GM10266 (cell line): ENCODE data around the gene EVA1A.

Experiments used
- DNase-seq: peaks from one replicate; pipeline ENCODE4 v3.0.0; 2012; ENCODE audit errors: extremely low spot score
- TF ChIP-seq, protein P1 (sequence below): IDR thresholded peaks from 2 replicates; pipeline ENCODE4 v1.5.1; 2012; ENCODE audit warnings: mild to moderate bottlenecking, low read depth; ENCODE audit not compliant: control insufficient read depth, insufficient read depth; ENCODE audit errors: missing control alignments

The EVA1A gene

DNA sequence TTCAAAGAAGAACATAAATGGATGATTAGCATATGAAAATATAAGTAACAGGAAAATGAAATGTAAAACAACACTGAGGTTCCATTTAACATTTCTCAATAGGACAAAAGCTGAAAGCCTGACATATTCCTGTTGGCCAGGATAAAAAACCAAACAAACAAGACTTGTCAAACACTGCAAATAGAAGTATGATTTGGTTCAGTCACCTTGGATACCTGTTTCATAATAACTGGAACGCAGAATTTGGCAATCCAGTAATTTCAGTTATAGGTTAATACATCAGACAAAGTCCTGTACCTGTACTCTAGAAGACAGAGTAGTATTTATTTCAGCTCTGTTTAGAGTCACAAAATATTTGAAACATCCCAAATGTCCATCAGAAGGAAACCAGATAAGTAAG is 16.5 kb upstream of the EVA1A start:
- no peak for DNase-seq
- TF ChIP-seq, protein P1, sequence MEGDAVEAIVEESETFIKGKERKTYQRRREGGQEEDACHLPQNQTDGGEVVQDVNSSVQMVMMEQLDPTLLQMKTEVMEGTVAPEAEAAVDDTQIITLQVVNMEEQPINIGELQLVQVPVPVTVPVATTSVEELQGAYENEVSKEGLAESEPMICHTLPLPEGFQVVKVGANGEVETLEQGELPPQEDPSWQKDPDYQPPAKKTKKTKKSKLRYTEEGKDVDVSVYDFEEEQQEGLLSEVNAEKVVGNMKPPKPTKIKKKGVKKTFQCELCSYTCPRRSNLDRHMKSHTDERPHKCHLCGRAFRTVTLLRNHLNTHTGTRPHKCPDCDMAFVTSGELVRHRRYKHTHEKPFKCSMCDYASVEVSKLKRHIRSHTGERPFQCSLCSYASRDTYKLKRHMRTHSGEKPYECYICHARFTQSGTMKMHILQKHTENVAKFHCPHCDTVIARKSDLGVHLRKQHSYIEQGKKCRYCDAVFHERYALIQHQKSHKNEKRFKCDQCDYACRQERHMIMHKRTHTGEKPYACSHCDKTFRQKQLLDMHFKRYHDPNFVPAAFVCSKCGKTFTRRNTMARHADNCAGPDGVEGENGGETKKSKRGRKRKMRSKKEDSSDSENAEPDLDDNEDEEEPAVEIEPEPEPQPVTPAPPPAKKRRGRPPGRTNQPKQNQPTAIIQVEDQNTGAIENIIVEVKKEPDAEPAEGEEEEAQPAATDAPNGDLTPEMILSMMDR, result no peak

DNA sequence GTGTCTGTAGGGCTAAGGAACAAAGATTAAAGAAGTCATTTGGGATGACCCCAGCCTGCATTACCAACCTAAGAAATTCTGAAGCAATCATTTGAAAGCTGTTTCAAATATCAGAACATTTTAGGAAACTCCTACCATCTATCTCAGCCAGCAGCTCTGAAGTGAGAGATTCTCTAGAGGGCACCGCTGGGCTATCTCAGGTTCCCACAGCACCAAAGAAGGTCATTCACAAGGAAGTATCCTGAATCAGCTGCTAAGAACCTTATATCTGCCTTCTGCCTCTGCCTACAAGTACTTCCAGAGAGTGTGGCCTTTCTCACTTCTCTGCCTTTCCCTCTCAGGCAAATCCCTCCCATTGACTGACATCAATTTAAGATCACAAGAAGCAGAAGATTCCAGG is 13.4 kb upstream of the EVA1A start:
- no peak for DNase-seq
- TF ChIP-seq, protein P1, result no peak

DNA sequence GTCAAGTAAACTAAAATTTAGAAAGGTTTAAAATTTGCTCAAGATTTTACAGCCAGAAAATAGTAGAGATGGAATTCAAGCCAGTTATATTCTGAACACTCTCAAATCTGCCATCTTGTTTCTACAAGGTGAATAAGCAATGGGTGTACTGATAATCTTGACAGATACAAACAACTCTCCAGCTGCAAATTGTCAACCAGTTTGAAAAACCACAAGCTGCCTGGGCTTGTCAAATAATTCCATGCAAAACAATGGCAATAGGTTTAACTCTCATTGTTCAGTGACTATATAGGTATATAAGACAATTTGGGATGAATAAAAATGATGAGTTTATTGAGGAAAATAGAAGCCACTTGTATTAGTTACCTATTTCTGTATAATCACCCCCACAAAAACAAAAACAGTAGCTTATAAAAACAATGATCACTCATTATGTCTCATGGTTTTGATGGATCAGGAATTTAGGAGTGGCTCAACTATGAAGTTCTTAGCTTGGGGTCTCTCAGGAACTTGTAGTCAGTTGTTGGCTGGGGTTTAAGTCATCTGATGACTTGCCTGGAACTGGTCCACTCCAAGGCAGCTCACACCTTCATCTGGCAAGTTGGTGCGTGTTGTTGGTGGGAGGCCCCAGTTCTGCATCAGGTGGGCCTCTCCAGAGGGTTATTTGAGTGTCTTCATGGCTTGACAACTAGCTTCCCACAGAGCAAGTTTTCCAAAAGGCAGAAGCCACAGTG is 12.6 kb upstream of the EVA1A start:
- TF ChIP-seq, protein P1, result no peak
- no peak for DNase-seq

DNA sequence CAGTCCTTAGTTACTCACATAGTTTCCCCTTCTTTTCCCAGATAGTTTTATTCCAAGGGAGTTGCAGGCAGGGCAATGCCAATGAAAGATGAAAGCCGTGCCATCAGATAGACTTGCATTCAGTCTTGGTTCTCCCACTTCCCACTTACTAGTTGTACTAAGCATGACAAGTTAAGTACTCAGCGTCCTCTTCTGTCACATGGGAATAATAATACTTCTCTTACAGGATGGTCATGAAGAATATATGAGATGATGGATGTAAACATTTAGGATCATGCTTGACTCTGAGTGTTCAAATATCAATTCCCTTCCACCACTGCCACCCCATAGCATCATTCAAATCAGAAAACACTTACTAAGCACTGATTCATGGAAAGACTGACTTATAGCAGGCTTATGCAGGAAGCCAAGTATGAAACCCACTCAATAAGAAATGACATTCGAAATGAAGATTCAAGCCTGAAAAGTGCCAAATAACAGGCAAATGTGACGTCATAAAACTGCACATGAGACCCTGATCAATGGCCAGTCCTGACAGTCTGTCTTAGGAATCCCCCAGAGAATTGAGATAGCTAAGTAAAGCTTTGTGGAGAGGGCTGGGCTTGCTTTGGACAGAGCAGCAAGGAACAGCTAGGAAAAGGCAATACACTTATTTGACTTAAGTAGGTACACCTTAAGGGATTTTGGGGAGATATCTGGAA is 11.1 kb upstream of the EVA1A start:
- TF ChIP-seq, protein P1, result no peak
- DNase-seq, result no peak

DNA sequence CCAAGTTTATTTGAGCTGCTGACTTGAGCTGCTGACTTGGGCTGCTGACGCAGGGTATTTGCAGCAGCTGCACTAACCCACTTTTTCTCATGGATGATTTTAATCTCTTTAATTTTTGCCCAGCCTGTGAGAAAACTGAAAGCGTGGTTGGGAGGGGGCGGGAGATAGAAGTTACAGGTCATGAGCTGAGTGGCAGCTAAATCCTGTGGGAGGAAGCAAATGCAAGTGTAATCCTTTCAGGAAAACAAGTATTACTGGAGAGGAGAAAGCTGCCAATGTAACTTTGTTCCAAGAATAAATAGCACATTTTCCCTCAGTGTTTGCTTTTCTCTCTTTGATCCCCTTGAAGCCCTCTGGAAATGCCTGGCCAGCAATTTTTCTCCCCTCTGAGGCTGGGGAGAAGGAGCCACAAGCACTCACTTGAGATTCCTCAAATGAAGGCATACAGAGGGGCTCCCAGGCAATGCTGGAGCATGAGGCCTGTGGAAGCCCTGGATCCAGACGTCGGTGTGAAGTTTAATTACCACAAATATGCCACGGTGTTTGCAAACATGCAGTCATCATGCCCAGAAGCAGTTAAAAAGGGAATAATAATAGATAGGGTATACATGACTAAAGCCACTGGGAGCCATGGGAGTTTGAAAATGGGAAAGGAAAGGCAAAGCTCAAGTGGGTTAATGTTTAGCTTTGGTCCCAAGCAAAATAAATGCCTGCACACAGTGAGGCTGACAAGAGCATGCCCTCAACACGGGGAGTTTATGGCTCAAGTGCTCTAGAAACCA is 10.4 kb upstream of the EVA1A start:
- no peak for DNase-seq
- TF ChIP-seq, protein P1, result no peak

DNA sequence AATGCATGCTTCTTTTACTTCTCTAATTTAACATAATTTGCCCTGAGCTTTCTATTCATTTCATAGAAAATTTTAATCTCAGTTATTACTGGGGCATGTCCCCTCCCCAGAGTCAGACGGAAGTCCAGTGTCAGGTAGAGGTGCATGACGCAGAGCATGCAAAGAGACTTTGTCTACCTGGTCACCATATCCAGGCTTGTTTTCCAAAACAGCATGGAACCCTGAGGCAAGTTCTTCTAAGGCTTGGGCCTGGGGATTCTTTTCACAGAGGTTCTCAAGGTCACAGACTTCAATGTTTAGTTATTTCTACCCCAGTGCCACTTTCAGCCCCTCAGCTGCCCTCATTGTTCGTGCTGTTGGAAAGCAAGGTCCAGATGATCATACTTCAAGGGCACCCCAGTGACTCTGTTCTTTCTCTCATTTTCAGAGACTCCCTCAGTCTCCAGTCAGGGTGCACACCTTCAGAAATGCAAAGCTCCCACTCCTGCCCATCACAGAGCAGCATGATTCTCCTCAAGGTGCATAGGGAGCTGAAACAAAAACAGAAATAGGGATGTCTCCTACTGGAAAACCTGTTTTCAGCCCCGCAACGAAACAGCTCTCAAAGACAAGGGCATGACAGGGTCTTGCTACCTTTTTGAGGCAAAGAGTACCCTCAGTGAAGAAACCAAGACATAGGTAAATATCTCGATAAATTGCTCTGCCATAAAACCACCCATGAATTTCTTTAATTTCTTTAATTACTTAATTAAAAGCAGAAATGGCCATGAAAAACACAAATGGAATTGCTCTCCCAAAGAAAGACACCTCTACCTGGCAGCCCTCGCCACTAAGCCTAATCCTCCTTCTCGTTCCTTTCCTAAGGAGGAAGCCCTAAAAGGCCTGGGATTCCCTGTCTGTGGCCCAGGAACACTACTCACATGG is 9.5 kb upstream of the EVA1A start:
- DNase-seq, result no peak
- TF ChIP-seq, protein P1, result no peak
